SKM-1 treated with dmso at 0.1 percent for 144 hours (cell line): ENCODE results near the gene TTLL5.
"Not testable (repeated sequence)": the region's sequence is repeated elsewhere in the genome, so short reads cannot be mapped to it uniquely, and the experiment has no call there.

Experiments
- DNase-seq: peaks from one replicate; lab custom pipeline; 2025; ENCODE audit not compliant: unreplicated experiment; lab: John Stamatoyannopoulos, UW

The TTLL5 gene

DNA sequence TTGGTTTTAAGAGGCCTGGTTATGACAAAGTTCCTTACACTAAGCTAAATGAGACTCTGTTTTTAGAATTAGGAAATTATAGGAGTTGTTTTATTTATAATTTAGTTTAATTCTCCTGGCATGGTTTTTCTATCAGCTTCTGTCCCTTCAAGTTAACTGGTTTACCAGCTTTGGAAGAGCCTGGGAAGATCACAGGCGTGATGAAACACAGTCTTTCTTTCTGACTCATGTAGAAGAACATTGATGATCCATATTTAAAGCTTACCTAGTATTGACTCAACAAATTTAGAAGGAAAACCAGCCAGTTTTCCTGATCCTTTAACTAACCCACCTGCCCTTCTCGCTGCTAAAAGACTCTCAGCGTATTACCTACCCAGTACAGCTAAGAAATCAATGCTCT is 165.6 kb downstream of the TTLL5 start:
- no peak for DNase-seq

DNA sequence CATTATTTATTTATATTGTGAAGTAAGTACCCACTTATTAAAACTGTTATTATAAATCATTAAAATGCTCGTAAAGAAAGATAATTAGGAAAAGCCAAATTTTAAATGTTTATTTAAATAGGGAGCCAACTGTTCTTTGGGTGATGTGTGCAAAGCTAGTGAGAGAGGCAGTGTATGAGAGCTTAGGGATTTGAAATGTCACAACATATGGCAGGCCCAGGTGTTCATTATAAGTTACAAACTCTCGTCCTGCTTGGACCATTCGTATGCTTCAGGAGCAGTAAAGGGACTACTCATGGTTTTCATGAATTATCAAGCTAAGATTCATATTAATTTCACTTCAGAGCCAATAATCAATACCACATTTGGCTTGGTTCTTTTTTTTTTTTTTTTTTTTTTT is 166.3 kb downstream of the TTLL5 start:
- no peak for DNase-seq

DNA sequence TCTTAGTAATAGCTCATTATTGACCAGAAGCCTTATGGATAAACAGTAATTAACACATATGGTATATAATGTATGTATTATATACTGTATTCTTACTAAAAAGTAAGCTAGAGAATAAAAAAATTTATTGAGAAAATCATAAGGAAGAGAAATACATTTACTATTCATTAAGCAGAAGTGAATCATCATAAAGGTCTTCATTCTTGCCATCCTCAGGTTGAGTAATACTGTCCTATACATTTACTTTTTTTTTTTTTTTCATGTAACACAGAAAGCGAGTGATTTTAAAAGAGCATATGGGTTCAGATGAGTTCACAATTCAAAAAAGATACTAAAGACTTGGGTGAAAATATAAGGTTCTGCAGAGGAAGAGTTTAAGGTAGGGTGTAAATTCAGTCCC is 168.3 kb downstream of the TTLL5 start:
- no peak for DNase-seq

DNA sequence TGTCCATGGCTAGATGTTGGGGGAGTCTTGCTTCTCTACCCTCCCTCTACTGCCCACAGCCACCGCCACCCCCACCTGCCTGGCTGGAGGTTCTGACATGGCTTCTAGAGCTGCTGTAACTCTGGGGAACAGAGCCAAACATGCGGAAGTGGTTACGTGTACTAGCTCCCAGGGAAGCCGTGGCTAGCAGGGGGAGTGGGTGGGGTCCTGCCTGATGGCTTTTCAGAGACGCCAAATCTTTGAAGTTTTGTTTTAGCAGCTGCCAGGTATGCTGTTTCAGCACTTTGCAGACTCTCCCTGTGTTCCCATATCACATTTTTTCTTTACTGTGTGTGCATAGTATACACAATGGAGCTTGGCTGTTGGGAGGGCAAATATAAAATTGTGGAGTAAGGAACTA is 170.4 kb downstream of the TTLL5 start:
- DNase-seq: no peak

DNA sequence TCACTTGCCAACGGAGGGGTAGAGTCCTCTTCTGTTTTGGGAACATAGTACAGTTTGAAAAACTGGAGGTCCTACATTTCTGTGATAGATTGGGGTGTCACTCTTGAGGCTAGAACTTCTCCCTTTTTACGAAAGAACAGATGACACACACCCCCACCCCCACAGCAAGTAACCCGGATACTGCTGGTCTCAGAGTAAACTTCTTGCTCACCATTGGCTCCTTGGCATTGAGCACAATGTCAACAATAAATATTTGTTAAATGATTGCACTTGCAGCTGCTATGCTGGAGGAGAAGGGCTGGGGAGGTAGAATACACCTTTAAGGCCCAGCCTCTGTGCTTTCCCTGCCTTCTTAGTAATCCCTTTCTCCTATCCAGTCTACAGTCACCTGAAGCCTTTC is 170.9 kb downstream of the TTLL5 start:
- DNase-seq: no peak

DNA sequence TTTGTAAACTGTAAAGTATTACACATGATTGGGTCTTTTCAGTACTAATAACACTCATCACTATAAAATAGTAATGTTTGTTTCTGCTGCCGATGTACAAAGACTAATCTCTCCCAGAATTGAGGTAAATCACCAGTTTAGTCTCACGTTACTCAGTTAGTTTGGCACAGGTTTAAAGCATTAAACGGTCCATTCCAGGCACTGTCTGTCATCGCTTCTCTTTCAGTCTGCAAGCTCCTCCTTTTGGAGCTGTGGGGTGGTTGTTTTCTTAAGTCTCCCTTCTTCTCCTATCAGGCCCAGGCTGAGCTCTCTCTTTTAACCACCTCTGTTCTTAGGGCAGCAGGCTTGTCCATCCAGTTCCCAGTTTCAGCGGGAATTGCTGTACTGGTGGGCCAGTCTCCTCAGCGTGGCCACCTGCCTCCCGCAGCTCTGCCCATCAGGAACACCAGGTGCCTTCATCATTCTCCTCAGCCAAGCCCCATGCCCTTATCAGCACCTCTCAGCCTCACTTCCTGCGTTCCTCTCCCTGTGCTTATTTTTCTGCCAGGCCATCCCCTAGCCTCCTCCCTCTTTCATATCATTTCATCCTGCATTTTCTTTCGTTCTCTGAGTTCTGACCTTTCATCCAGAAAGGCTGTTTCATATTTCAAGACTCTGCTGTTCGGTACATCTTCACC is 171.7 kb downstream of the TTLL5 start:
- no peak for DNase-seq

DNA sequence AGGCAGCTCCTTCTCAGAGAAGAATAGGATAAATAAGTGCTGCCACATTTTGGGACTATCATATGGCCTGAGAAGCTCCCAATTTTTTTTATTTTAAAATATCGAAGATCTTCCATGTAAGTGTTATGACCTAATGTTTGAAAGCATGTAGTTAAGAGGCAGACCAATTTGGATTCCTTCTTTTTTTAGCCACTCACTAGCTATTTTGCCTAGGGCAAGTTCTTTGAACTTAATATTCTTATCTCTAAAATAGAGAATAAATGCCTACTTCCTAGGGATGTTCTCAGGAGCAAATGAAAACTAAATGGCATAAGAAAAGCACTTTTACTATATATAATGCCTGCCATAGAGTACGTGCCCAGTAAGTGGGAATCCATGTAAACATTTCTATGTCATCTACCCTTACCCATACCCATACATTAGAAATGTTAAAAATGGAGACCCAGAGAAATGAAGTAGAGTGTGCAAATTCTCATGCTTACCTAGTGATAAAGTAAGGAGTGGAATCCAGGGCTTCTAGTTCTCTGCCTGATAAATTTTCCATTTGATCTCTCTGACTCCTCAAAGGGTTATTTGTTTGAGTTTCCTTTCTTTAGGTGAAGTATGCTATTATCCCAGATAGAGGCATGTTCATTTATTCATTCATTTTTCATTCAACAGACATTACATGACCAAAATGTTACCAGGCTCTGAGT is 172.4 kb downstream of the TTLL5 start:
- DNase-seq: no peak

DNA sequence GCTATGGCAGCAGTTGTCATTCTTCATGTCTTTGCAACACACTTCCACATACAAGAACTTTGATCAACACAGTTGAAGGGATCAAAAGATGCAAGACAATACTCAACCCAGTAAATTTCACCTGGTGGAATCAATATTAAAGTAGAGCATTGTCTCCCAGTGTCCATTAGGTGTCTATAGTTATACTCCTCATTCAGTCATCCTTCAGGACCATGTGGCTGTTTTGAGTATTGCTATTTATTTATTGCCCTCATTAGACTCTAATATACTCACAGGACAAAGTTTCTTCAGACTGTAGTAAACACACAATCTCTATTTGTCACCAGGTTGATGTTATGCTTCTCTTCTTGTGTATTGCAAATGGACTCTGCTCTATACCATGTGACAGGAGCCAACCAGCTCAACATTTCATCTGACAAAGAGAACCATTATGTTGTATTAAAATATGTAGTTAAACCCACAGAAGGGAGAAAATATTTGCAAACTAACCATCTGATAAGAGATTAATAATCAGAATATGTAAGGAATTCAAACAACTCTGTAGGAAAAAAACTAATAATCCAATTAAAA is 174.2 kb downstream of the TTLL5 start:
- no peak for DNase-seq

DNA sequence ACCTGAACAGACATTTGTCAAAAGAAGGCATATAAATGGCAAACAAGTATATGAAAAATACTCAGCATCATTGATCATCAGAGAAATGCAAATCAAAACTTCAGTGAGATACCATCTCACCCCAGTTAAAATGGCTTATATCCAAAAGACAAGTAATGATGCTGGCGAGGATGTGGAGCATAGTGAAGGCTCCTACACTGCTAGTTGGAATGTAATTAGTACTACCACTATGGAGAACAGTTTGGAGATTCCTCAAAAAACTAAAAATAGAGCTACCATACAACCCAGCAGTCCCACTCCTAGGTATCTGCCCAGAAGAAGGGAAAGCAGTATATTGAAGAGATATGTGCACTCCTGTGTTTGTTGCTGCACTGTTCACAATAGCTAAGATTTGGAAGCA is 174.7 kb downstream of the TTLL5 start:
- DNase-seq: no peak

DNA sequence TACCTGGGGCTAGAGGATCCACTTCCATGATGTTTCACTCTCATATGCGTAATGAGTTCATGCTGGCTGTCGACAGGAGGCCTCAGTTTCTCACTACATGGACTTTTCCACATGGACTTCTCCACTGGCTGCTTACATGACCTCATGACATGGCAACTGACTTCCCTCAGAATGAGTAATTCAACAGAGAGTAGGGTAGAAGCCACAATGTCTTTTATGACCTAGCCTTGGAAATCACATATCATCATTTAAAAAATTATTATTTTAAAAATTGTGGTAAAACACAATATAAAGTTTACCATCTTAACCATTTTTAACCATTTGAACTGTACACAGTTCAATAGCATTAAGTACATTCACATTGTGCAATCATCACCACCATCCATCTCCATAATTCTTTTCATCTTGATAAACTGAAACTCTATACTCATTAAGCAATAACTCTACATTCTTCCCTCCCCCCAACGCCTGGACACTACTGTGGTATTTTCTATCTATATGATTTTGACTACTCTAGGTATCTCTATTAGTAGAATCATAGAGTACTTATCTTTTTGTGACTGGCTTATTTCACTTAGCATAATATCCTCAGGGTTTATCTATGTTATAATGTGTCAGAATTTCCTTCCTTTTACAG is 176.2 kb downstream of the TTLL5 start:
- DNase-seq: no peak

DNA sequence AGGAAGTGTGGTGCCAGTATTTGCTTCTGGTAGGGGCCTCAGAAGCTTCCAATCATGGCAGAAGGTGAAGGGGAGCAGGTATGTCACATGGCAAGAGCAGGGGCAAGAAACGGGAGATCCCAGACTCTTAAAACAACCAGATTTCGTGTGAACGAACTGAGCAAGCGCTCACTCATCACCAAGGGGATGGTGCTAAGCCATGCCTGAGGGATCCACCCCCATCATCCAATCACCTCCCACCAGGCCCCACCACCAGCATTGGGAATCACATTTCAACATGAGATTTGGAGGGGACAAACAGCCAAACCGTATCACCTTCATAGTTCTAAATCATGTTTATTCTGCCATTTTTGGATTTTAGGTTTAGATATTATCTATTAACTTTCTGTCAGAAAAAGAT is 179.9 kb downstream of the TTLL5 start:
- no peak for DNase-seq

DNA sequence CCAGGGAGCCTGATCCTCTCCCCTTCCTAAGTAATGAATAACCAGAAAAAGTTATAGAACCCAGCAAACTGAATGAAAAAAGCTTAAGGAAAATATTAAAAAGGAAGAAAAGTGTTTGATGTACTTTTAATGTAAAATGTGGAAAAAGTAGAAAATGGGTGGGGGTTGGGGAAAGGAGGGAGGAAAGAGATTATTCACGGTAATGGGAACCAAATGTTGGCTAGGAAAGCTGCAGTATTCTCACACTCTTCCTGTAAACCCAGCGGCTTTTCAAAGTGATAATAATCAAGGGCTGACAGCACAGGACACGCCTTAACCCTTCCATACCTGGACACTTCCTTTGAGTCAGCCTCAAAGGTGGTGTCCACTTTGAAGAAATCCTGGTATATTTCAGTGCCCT is 181.5 kb downstream of the TTLL5 start:
- no peak for DNase-seq

DNA sequence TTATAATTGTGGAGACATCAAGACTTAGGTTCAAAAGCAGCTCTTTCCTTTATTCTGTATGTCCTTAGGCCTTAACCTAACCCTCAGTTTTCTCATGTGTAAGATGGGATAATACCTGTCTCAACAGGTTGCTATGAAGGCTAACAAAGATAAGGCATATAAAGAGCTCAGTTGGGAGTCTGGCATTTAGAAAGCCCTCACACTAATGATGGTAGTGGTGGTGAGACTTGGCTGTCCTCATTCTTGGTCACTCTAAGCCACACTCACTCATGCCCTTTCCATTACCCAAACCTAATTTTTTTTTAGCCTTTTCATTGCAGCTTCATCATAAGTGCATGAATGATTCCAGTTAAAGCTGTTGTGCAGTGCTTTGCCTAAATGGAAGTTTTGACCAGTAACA is 183.4 kb downstream of the TTLL5 start:
- no peak for DNase-seq

DNA sequence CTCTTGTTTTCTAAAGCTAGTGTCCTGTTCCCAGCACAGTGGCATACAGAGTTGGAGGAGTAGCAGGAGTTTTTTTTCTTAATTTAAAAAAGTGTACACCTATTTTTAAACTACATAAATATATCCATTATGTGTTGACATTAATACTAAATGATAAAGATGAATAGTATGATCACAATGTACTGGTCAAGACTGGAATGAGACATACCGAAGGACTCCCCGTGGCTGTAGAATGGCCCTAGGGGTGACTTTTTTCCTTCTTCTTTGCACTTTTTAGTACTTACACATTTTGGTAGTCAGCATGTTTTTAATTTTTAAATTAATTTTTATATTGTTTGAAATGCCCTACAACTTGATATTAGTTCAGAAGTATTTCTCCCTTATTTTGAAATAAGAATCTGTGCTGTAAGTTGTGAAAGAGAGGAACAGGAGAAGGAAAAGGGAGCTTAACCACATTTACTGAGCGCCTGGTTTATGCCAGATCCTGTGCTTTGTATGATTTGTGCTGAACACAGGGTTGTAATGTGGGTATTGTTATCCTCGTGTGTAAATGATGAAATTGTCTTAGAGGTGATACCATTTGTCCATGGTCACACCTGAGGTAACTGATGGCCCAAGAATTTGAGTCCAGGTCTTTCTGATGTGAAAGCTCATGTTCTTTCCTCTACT is 184.2 kb downstream of the TTLL5 start:
- no peak for DNase-seq

DNA sequence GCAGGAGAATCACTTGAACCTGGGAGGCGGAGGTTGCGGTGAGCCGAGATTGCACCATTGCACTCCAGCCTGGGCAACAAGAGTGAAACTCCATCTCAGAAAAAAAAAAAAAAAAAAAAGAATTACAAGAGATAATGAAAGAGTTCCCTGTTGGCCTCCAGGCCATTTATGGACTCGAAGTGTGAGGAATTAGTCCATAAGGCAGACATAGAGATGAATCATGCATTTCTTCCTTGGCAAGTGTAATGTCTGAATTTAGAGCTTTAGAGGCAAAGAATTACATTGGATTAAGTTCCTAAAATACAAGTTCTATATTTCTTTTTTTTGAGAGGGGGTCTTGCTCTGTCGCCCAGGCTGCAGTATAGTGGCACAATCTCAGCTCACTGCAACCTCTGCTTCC is 185.6 kb downstream of the TTLL5 start:
- not testable (repeated sequence) for DNase-seq

DNA sequence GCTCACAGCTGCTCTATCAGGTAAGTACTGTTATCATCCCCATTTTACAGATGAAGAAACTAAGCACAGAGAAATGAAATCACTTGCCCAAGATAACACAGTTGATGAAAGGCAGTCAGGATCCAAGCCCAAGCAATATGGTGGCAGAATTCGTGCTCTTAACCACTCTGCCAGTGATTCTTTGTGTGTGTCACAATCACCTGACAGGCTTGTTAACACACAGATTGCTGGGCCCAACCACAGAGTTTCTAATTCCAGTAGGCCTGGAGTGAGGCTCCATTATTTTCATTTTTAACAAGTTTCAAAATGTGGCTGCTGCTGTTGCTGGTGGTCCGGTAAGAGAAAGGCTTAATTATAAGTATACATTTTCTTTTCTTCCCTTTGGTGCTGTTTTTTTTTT is 186.5 kb downstream of the TTLL5 start:
- DNase-seq: no peak

DNA sequence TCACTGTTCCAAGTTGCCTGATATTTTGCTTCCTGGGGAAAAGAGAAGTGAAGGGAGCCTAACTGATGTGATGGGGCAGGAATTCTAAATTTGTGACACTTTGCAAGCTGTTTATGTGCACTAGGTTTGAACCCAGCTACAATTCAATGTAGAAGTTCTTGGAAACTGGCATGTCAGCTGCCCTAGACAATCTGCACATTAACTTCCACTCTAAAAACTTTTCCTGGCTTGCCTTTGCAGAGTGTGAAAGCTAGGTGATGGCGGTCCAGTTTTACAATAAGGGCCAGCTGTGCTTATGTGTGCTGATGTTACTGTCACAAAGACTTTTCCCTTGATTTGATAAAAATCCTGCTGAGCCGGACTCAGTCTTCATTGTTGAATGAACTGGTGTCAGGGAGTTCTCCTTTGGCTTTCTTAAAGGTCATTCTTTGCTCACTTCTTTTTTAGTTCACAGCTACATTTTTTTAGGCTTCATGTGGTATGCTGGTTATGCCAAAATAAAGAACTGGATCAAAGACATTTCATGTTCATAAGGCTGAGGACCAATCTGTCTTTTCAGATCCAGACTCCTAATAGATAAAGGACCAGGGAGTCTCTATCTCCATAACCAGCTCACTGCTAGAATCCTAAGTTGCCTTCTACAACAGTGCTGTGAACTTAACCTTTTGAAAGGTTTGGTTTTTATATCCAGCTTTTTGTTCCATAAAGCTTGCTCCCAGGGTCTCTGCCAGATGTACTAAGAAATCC is 187.3 kb downstream of the TTLL5 start:
- DNase-seq: no peak

DNA sequence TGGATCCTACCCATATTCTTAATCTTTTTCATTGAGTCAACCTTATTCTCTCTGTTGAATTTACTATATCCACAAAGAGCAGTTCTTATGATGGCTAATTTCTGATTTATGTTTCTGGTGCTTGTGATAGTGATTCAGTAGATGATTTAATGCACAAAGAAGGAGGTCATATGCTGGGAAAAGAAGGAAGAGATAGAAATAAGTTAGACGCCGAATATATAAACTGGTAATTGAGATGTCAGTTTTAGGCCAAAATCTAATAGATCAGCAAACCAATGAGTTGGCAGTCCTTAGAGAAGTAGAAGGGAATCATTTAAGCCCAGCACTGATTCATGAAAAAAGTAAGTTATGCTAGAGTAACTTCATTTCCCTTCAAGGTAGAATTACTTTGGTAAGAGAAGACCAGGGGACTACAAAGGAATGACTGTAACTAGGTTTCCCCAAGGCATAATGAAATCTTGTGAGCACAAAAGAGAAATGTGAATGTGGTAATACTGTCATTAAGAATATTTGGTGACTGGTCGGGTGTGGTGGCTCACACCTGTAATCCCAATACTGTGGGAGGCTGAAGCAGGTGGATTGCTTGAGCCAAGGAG is 188.4 kb downstream of the TTLL5 start:
- DNase-seq: no peak

DNA sequence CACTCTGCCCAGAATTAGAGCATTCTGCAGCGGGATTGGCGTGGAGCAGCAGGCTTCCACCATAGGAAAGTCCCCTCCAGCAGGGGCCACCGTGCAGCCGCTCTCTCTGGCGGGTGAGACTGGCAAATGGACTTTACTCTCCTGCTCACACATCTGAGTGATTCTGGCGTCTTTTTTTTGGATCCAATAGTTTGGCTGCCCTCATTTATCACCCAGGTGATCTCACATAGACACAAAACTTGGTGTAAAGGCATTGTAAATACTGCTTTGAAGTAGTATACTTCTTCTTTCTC is 190.5 kb downstream of the TTLL5 start:
- no peak for DNase-seq

DNA sequence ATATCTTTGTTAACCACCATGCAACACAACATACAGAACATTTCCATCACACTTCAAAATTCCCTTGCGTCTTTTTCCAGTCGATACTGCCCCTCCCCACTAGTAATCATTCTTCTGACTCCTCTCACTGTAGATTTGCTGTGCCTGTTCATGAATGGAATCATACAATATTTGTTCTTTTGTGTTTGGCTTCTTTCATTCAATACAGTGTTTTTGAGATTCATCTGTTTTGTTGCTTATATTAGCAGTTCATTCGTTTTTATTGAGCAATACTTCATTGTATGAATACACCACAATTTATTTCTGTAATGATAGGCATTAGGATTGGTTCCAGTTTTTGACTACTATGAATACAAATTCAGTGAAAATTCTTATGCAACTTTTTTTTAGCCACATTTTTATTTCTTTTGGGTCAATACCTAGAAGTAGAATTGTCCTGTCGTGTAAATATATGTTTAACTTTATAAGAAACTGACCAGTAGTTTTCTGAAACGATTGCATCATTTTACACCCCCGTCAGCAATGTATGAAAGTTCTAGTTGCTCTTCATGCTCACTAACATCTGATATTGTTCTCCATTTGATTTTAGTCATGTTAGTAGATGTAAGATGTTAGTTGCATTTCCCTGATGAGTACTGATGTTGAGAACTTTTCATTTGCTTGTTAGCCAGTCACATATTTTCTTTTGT is 193.2 kb downstream of the TTLL5 start:
- no peak for DNase-seq
